ENCODE data around the gene CEP126. TPM values are rescaled to one million over a fixed set of nuclear protein-coding genes. Genes with fewer than 3 reads are reported as not detected.
"Not testable (repeated sequence)": the region's sequence is repeated elsewhere in the genome, so short reads cannot be mapped to it uniquely, and the experiment has no call there.

Gene CEP126
- total RNA-seq, 2 donors from 2014 or later: 2.7 to 3.7 TPM

GRCh38 chr11:101960231-101960630 is 45.4 kb downstream of the CEP126 start:
- Histone ChIP-seq H3K4me3 (no peak overlapping the region), H3K36me3 (peaks cover 11% of the 10 kb centered on the region), H3K27ac (no peak overlapping the region), H3K4me1 (no peaks in the 10 kb centered on the region), H3K9me3 (no peaks in the 10 kb centered on the region), H3K27me3 (no peaks in the 10 kb centered on the region)
- DNase-seq (ENCODE audit: low spot score): no peak
- no peak for TF ChIP-seq CTCF (IDR thresholded peaks at IDR 0.05)

- not testable (repeated sequence) for H3K4me3 ChIP-seq; DNase-seq (ENCODE audit: low spot score); H3K9me3 ChIP-seq; H3K27ac ChIP-seq; H3K4me1 ChIP-seq; H3K36me3 ChIP-seq; H3K27me3 ChIP-seq
These were observed 49.4 kb downstream of the CEP126 start for GRCh38 chr11:101964200-101964599.

DNA sequence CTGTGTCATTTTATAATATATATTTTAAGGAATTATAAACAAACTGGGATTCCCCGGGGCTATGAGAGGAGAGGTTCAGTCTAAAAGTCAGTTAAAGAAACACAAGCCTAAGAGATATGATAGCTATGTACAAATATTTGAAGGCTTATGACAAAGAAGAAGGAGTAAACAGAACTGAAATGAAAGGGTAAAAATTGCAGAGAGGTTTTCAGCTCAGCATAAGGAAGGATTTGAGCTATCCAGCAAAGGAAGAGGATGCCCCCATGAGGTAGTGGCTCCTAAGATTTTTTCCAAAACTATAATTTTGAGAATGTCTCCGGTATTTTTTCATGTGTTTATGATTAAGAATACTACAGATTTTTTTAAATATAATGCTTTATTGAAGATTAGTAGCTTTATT is 59.4 kb downstream of the CEP126 start:
- Histone ChIP-seq H3K4me3 (no peak overlapping the region), H3K27ac (no peak overlapping the region), H3K4me1 (no peaks in the 10 kb centered on the region), H3K9me3 (no peaks in the 10 kb centered on the region), H3K36me3 (no peaks in the 10 kb centered on the region), H3K27me3 (no peaks in the 10 kb centered on the region)
- peak in 1 of 2 donors; percentile 31 for TF ChIP-seq CTCF (IDR thresholded peaks at IDR 0.05)
- DNase-seq (ENCODE audit: low spot score): no peak

DNA sequence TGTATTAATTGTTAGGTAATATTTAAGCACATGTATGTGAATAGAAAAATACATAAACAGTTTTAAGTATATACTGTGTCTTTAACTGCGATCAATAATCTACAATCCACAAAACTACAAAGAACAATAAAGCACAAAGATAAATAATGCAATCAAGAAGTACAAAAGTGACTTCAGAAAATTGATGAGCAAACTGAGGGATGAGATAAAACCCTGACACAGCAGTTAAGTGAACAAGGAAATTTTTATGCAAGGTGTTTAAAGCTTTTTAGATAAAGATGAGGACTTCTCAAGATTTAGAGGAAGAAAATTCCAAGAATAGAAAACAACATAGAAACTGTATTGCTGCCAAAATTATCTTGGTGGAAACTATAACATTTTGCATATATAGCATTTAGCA is 60.0 kb downstream of the CEP126 start:
- TF ChIP-seq CTCF (IDR thresholded peaks at IDR 0.05): no peak
- H3K4me1 ChIP-seq: no peaks in the 10 kb centered on the region
- H3K9me3 ChIP-seq: no peaks in the 10 kb centered on the region
- no peaks in the 10 kb centered on the region for H3K27me3 ChIP-seq
- no peak overlapping the region for H3K4me3 ChIP-seq
- H3K27ac ChIP-seq: no peak overlapping the region
- DNase-seq (ENCODE audit: low spot score): no peak
- H3K36me3 ChIP-seq: no peaks in the 10 kb centered on the region

GRCh38 chr11:101975734-101976133 is 60.9 kb downstream of the CEP126 start:
- no peak overlapping the region for H3K27ac ChIP-seq

GRCh38 chr11:101987370-101987769 is 72.6 kb downstream of the CEP126 start:
- no peak for DNase-seq (ENCODE audit: low spot score)
- Histone ChIP-seq H3K4me1 (no peaks in the 10 kb centered on the region), H3K9me3 (no peaks in the 10 kb centered on the region), H3K4me3 (no peak overlapping the region), H3K27me3 (no peaks in the 10 kb centered on the region), H3K27ac (no peak overlapping the region), H3K36me3 (peaks cover 6% of the 10 kb centered on the region)
- TF ChIP-seq CTCF (IDR thresholded peaks at IDR 0.05): no peak

More at GRCh38 chr11:101975734-101976133, 60.9 kb downstream of the CEP126 start:
- H3K4me3 ChIP-seq: no peak overlapping the region
- no peak for TF ChIP-seq CTCF (IDR thresholded peaks at IDR 0.05)
- H3K27me3 ChIP-seq: no peaks in the 10 kb centered on the region
- no peaks in the 10 kb centered on the region for H3K36me3 ChIP-seq
- H3K9me3 ChIP-seq: no peaks in the 10 kb centered on the region
- H3K4me1 ChIP-seq: no peaks in the 10 kb centered on the region
- no peak for DNase-seq (ENCODE audit: low spot score)
